ENCODE results near the gene NPC1. TPM values are rescaled to one million over a fixed set of nuclear protein-coding genes. Genes with fewer than 3 reads are reported as not detected.

The NPC1 gene
- total RNA-seq, 2 donors from 2014 or later = 43.6 to 44.9 TPM

DNA sequence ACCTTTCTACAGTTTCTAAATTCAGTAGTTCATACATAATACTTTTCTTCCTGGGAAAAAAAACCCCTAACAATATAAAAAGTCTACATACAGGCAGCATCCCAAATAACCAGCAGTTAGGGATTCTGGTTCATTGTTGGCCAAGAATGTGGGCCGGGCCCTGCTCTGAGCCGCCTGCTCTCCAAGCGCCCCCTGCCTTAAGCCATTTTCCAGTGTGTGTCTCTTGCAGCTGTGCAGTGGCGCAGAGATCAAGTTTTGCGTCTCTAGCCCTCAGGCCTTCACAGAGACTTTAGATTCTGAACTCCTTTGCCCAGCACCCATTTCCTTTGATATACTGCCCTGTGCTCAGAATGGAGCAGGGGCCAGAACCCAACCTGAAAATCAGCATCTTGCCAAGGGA is 50.1 kb downstream of the NPC1 start:
- WGBS, 2 experiments (ENCODE audit: insufficient coverage in 1 of 2, insufficient read length in 1 of 2) = 89 to 95% methylated on average over 5 of the region's 5 CpGs
- no peak overlapping the region for H3K9ac ChIP-seq (ENCODE audit: extremely low read depth, low read length, poor library complexity, severe bottlenecking)
- H3K9me3 ChIP-seq (ENCODE audit: control insufficient read depth, low read length) = no peaks in the 10 kb centered on the region
- Mint-ChIP-seq H3K9me3 (no peaks in the 10 kb centered on the region), H3K4me3 (no peak overlapping the region), H3K4me1 (no peaks in the 10 kb centered on the region), H3K27me3 (ENCODE audit: insufficient read depth) (no peaks in the 10 kb centered on the region), H3K27ac (no peak overlapping the region), H3K36me3 (ENCODE audit: low read depth) (peaks cover 88% of the 10 kb centered on the region)
- H3K27ac ChIP-seq (ENCODE audit: low read depth, low read length) = no peak overlapping the region
- H3K36me3 ChIP-seq (ENCODE audit: control insufficient read depth, insufficient read depth, low read length) = peaks cover 94% of the 10 kb centered on the region
- no peak overlapping the region for H3K4me3 ChIP-seq (ENCODE audit: low read length)
- no peaks in the 10 kb centered on the region for H3K4me1 ChIP-seq (ENCODE audit: control insufficient read depth, insufficient read depth, low read length)
- TF ChIP-seq CTCF (conservative IDR thresholded peaks at IDR 0.05) = no peak
- no peak for DNase-seq
- no peaks in the 10 kb centered on the region for H3K27me3 ChIP-seq (ENCODE audit: control insufficient read depth, insufficient read depth, low read length, poor library complexity, severe bottlenecking)

GRCh38 chr18:23534276-23534675 is 52.0 kb downstream of the NPC1 start:
- 95 to 98% methylated on average over 15 to 16 of the region's 16 CpGs for WGBS, 2 experiments (ENCODE audit: insufficient coverage in 1 of 2, insufficient read length in 1 of 2)
- Mint-ChIP-seq H3K27me3 (ENCODE audit: insufficient read depth) (no peaks in the 10 kb centered on the region), H3K27ac (no peak overlapping the region), H3K4me1 (no peaks in the 10 kb centered on the region), H3K9me3 (no peaks in the 10 kb centered on the region), H3K4me3 (no peak overlapping the region), H3K36me3 (ENCODE audit: low read depth) (peaks cover 88% of the 10 kb centered on the region)
- Histone ChIP-seq H3K36me3 (ENCODE audit: control insufficient read depth, insufficient read depth, low read length) (peaks cover 94% of the 10 kb centered on the region), H3K9me3 (ENCODE audit: control insufficient read depth, low read length) (no peaks in the 10 kb centered on the region), H3K4me1 (ENCODE audit: control insufficient read depth, insufficient read depth, low read length) (no peaks in the 10 kb centered on the region), H3K27ac (ENCODE audit: low read depth, low read length) (no peak overlapping the region), H3K9ac (ENCODE audit: extremely low read depth, low read length, poor library complexity, severe bottlenecking) (no peak overlapping the region), H3K27me3 (ENCODE audit: control insufficient read depth, insufficient read depth, low read length, poor library complexity, severe bottlenecking) (no peaks in the 10 kb centered on the region), H3K4me3 (ENCODE audit: low read length) (no peak overlapping the region)
- no peak for TF ChIP-seq CTCF (conservative IDR thresholded peaks at IDR 0.05)
- DNase-seq = no peak

DNA sequence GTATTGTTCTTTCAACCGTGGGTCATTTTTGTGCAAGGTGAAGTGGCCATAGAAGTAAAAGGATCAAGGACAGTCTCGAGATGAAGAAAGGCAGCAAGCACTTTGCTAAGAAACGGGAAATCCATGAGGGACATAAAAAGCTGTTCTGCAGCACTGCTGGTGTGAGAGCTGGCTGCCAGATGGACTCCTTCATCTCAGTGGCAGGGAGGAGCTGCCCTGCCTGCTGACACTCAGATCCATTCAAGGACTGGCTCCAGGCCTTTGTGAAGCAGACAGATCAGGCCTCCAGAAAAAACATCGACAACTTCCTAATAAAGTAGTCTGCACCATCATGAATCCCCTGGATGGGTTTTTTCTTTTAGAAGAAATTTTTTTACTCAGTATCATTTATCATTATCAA is 53.5 kb downstream of the NPC1 start:
- H3K4me3 ChIP-seq (ENCODE audit: low read length) = no peak overlapping the region
- TF ChIP-seq CTCF (conservative IDR thresholded peaks at IDR 0.05) = no peak
- H3K27ac Mint-ChIP-seq = no peak overlapping the region
- DNase-seq = no peak
- H3K27me3 Mint-ChIP-seq (ENCODE audit: insufficient read depth) = no peaks in the 10 kb centered on the region
- H3K36me3 ChIP-seq (ENCODE audit: control insufficient read depth, insufficient read depth, low read length) = peaks cover 93% of the 10 kb centered on the region
- H3K9ac ChIP-seq (ENCODE audit: extremely low read depth, low read length, poor library complexity, severe bottlenecking) = no peak overlapping the region
- no peaks in the 10 kb centered on the region for H3K9me3 ChIP-seq (ENCODE audit: control insufficient read depth, low read length)
- H3K27me3 ChIP-seq (ENCODE audit: control insufficient read depth, insufficient read depth, low read length, poor library complexity, severe bottlenecking) = no peaks in the 10 kb centered on the region
- WGBS, 2 experiments (ENCODE audit: insufficient coverage in 1 of 2, insufficient read length in 1 of 2) = 90 to 91% methylated on average over 3 to 4 of the region's 4 CpGs
- H3K4me3 Mint-ChIP-seq = no peak overlapping the region
- H3K4me1 Mint-ChIP-seq = no peaks in the 10 kb centered on the region
- H3K36me3 Mint-ChIP-seq (ENCODE audit: low read depth) = peaks cover 85% of the 10 kb centered on the region
- no peak overlapping the region for H3K27ac ChIP-seq (ENCODE audit: low read depth, low read length)
- H3K4me1 ChIP-seq (ENCODE audit: control insufficient read depth, insufficient read depth, low read length) = no peaks in the 10 kb centered on the region
- no peaks in the 10 kb centered on the region for H3K9me3 Mint-ChIP-seq

Measured in endodermal cell (in vitro differentiated cells).